GM18907 (cell line): Measurements from ENCODE around the gene DIAPH1.

Experiments used
- ATAC-seq: cut with Tn5 transposase; IDR thresholded peaks from one replicate; pipeline ENCODE4 v1.9.1; 2021; ENCODE audit warnings: mild to moderate bottlenecking, moderate library complexity; ENCODE audit not compliant: unreplicated experiment

The DIAPH1 gene

GRCh38 chr5:141487131-141487530, 131.7 kb downstream of the DIAPH1 start:
- ATAC-seq: no peak

GRCh38 chr5:141486091-141486490, 132.7 kb downstream of the DIAPH1 start:
- no peak for ATAC-seq

GRCh38 chr5:141485321-141486055, 133.3 kb downstream of the DIAPH1 start:
- ATAC-seq: no peak

GRCh38 chr5:141484641-141485311, 134.0 kb downstream of the DIAPH1 start, which contains the start of gene PCDHGC4:
TSS of gene PCDHGC4 (plus strand) at chr5:141485030. CDS start at chr5:141485174, 144 bp downstream.
- ATAC-seq: no peak

GRCh38 chr5:141484310-141484640, 134.5 kb downstream of the DIAPH1 start:
- ATAC-seq: no peak

- ATAC-seq: no peak
These were observed 134.9 kb downstream of the DIAPH1 start for GRCh38 chr5:141483902-141484301.

- ATAC-seq: no peak
These were observed 139.0 kb downstream of the DIAPH1 start for GRCh38 chr5:141479776-141480175.

GRCh38 chr5:141478321-141478945, 140.4 kb downstream of the DIAPH1 start:
- no peak for ATAC-seq

GRCh38 chr5:141477815-141478214, 141.0 kb downstream of the DIAPH1 start:
- no peak for ATAC-seq

- no peak for ATAC-seq
These were observed 141.7 kb downstream of the DIAPH1 start for GRCh38 chr5:141477044-141477575.

- ATAC-seq: peak; percentile 35
These were observed 142.5 kb downstream of the DIAPH1 start for GRCh38 chr5:141476132-141476911.

GRCh38 chr5:141475625-141476131, 143.1 kb downstream of the DIAPH1 start, which contains the start of gene PCDHGC3:
TSS of gene PCDHGC3 (plus strand) at chr5:141475966. CDS start at chr5:141476117, 151 bp downstream.
- peak; percentile 98 for ATAC-seq

- ATAC-seq: no peak
These were observed 153.4 kb downstream of the DIAPH1 start for GRCh38 chr5:141465351-141465750.
